Measurements from ENCODE around the gene SORCS2.

The SORCS2 gene

GRCh38 chr4:7420661-7421040 is 228.3 kb downstream of the SORCS2 start:
- no peak for ATAC-seq

DNA sequence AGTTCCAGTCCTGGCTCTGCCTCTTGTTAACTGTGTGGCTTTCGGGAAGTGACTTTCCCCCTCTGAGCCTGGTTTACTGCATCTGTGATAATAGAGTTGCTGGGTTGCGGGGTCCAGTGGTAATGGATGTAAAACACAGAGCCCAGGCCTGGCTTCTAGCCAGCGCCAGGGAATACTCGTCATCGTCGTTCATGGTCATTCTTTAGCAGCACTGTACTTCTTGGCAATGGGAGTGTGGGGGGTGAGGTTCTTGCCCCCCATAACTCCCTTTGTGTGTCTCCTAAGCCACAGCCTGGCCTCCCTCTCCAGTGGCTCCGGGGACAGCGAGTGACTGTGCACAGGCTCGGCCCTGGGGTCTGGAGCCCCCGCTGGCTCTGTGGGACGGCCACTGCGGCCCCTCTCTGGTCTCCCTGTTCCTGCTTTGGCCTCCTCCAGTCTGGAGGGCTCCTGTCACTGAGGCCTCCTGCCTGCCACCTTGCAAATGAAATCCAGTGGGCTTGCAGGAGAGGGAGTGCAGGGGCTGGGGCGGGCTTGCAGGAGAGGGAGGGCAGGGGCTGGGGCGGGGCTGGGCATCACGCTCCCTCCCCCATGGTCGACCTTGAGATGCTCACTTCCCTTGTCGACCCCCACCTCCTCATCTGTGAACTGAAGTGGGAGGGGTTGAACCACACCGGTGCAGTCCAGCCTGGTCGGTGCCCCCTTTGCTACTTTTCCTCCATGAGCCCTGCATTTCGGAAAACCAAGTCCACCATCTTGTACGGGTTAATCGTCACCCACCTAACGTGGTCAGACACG is 229.2 kb downstream of the SORCS2 start:
- no peak for ATAC-seq

DNA sequence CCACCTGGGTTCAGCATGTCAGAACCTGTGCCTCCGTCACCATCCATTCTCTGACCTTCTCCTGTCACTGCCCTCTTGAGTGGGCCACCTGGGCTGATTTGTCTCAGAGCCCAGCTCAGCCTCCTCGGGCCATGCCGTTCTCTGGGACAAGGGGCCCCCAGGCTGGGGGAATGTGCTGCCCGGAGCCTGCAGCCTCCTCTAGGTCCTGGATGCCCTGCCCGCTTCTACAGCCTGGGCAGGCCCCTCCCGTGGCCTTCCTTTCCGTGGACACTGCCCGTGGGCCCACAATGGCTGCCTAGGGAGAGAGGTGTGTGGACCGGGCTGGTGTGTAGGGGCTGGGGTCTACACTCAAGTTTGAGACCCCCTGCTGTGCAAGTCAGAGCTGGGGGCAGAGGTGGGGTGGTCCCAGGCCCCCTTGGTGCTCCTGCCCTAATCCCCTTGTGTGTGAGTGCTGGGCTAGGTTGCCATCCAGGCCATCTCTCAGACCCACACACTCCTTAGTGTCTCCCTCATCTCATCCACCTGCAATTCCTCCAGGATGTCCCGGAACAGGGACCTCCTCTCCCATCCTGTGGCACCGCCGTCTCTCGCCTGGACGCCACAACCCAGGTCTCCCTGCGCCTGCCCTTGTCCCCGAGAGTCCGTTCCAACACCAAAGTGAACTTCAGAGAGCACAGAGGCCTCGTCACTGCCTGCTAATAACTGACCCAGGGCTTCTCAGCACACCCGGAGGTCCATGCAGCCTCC is 230.0 kb downstream of the SORCS2 start:
- no peak for ATAC-seq

DNA sequence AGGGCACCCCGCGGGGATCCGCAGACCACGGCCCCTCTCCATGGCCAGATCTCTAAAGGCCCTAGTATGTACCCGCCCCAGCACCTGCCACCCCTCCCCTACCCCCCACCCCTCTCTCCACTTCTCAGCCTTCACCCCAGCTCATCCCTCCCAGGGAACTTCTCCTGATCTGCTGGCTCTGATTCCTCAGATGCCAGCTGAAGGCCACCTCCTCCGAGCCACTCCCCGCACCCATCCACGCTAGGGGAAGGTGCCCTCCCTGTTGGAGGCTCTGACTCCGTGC is 230.5 kb downstream of the SORCS2 start:
- ATAC-seq, result no peak

DNA sequence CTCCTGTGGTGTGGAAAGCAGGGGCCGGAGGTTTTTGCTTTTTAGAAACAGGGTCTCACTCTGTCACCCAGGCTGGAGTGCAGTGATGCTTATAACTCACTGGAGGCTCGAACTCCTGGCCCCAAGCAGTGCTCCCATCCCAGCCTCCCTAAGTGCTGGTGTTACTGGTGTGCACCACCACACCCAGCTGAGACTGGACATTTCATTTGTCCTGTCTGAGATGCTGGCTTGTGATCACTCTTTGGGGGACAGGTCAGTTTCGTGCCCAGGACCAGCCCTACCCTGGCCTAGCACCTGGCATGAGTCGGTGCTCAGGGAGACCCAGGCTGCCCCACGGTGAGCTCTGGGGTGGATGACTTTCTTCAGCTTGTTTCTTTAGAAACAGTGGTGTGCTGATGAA is 231.1 kb downstream of the SORCS2 start:
- ATAC-seq, result no peak

DNA sequence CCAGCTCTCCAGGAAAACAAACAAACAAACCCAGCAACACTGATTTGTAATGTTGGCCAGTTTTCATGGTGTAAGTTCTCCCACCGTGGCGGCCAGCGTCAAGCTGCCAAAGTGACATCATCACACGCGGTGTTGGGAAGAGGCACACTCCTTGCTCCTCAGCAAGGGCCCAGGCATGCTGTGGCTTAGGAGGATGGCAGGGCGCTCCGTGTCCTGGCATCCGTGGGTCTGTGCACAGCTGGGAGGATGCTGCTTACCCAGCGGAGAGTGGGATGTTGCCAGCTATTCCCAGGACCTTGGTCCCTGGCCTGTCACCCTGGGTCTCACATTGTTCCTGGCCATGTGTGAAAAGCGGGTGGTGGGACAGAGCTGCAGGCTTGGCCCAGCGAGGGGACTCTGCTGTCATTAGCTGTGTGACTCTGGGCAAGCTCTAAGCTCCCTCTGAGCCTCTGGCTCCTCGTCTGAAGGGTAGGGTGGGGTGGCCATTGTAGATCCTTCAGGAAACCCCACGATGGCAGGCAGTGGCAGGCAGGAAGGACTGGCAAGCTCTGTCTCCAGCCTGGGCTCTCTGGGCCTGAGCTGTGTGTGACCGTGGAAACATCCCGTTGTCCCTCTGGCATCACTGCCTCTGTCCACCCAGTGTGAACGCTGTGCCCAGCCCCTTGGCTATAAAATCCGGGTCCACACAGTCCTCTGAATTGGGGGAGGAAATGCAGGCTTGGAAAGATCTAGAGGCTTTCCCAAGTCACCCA is 231.6 kb downstream of the SORCS2 start:
- ATAC-seq, result no peak

DNA sequence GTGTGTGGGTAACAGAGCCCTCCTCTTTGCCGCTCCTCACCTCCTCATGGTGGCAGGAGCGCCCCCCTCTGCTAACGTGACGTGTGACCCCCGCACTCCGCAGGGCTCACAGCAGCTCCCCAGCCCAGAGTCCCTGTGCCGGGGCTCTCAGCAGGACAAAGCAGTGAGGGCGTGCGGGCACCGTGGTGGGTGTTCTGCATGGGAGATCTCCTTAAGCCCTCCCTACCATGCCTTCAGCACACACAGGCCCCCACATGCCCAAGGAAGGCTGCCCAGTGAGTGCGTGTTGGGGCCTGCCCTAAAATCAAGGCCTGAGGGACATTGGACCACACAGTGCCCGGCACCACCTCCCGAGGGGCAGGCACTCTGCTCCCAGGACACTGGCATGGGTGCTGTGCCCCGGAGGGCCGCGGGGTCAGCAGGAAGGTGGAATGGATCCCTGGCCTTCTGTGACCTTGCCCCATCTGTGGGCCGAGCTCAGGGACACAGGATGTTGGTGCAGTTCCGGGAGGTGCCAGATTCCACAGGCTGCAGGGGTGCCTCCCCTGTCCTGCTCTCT is 232.3 kb downstream of the SORCS2 start:
- no peak for ATAC-seq

DNA sequence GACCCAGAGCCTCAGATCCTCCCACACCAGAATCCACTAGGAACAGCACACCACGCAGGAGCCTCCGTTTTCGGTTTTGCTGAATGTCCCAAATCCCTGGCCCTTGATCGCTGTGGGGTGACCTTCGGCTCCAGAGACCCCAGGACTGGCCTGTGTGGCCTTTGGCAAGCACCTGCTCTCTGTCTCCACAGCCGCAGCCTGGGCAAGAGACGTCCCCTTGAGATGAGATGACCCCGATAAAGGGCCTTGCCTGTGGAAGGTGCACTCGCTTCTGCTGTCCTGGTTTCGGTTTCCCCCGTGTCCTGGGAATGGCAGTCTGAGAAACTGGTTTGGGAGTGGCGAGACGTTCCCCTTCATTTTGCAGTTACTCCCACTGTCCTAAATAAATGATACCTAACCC is 232.8 kb downstream of the SORCS2 start:
- no peak for ATAC-seq

GRCh38 chr4:7425591-7426468 is 233.5 kb downstream of the SORCS2 start:
- ATAC-seq, result no peak

- ATAC-seq, result no peak
Measured at GRCh38 chr4:7426525-7427171, 234.3 kb downstream of the SORCS2 start.

DNA sequence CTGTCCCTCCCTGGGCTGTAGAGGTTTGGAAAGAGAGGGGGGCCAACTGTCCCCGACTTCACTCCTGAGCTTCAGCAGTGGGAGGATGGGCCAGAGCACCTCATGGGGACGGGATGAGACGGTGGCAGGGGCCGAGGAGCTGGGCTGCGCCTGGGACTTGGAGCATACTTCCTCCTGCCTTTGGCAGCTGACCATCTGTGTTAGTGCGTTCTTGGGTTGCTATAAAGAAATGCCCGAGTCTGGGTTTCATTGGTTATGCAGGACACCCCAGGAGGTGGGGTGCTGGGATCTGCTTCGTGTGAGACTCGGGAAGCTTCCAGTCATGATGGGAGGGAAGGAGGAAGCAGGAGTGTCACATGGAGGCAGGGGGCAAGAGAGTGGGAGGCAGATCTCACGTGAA is 235.0 kb downstream of the SORCS2 start:
- no peak for ATAC-seq

DNA sequence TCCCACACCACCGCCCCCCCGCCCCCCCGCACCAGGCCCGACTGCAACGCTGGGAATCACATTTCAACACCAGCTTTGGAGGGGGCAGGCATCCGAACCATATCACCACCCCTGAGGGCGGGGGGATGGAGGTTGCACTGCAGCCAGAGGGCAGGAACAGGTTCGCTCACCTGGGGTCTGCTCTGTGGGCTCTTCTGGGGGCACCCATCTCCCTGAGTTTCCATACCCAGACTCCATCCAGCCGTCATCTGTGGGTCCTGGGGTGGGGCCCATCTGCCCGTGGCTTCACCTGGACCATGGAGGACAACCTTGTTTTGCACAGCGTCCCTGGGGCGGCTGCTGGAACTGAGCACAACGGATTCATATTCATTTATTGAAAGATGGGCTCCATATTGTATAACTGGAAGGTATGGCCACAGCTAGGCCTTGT is 235.5 kb downstream of the SORCS2 start:
- ATAC-seq, result no peak

DNA sequence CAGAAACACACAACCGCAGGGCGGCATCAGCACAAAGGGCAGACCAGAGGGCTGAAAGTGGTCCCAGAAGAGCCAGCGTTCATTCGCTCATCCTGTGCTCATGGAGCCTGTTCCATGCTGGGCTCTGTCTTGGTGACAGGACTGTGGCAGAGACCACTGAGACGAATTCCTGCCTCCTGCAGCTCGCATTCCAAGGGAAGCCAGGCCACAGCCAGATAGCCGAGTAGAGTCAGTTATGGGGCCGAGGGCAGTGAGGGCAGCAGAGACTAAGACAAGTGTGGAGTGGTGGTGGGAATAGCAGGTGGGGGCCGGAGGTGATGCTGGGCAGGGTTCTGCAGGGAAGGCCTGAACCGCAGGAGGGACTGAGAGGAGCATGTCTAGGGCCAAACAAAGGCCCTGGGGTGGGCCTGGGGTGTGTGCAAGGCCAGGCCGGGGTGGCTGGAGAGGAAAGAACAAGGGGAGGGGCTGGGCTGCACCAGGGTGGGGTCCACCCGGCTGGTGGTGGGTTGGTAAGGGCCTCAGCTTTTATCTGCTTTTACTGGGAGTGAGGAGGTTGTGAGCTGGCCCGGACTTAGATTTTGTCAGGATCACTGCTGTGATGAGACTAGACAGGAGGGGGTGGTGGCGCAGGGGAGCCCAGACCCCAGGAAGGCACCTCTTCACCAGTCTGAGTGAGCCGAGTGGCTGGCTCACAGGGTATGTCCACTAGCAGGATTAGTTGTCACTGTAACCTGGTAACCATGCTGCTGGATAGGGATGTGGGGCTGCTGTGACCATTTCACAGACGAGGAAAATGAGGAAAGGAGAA is 236.1 kb downstream of the SORCS2 start:
- no peak for ATAC-seq

- ATAC-seq, result no peak
Measured at GRCh38 chr4:7429069-7429416, 236.7 kb downstream of the SORCS2 start.

- no peak for ATAC-seq
Measured at GRCh38 chr4:7429601-7430078, 237.3 kb downstream of the SORCS2 start.

DNA sequence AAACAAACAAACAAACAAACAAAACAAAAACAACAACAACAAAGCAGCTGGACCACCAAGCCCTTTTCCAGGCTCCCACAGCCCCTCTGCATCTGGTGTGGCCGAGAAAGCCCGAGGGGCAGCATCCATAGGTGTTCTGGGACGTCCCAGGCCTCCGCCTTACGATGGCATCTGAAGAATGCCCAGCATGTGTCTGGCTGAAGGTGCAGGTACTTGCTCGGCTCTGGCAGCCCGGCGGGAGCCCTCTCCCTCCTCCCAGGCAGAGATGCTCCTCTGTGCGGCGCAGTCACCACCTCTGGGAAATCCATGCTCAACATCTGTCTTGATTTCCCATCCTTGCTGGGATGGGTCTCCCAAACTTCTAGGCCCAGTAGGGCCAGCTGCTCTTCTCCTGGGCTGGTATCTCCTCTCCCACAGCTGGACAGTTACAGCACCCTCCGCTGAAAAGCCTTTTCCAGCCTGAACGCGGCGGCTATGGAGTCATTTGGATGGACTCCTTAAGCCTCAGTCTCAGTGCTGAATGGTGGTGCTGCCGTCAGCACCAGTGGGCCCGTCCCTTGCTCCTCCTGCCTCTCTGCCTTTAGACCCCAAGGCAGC is 238.1 kb downstream of the SORCS2 start:
- ATAC-seq, result no peak

GRCh38 chr4:7430965-7431695 is 238.8 kb downstream of the SORCS2 start:
- no peak for ATAC-seq

GRCh38 chr4:7431696-7432530 is 239.6 kb downstream of the SORCS2 start:
- no peak for ATAC-seq
